Measurements from ENCODE around the gene CBR1. TPM values are rescaled to one million over a fixed set of nuclear protein-coding genes. Genes with fewer than 3 reads are reported as not detected.
"Not testable (repeated sequence)": the region's sequence is repeated elsewhere in the genome, so short reads cannot be mapped to it uniquely, and the experiment has no call there.

CBR1 gene
- total and polyA plus RNA-seq, 9 of the 15 experiments (the other 6 are each of a cell fraction or from before 2014, with no cell fraction given), result 2.5 to 33.8 (median 15.1) TPM

GRCh38 chr21:36073181-36073580 lies 3.4 kb downstream of the CBR1 start:
- TF ChIP-seq SFPQ (IDR thresholded peaks at IDR 0.05; ENCODE audit: low read depth, low read length) (no peak), ZFX (CRISPR knock-in tag; IDR thresholded peaks at IDR 0.05) (0 out of 2 replicates have a peak, but pooled peaks have one; percentile 13)
- Histone ChIP-seq H3K9ac (ENCODE audit: insufficient read depth in 1 of 2, low read depth in 2 of 2, low read length in 2 of 2) (no peak overlapping the region), H3K4me1 (replicated peaks in 1 of 2; ENCODE audit: control insufficient read depth in 2 of 2, insufficient read depth in 2 of 2, low read length in 2 of 2) (peaks cover 9 to 16% of the 10 kb centered on the region in 2 experiments), H3K27ac (ENCODE audit: extremely low read depth, low read depth, low read length) (no peak overlapping the region), H2AFZ (ENCODE audit: low read depth, low read length) (0 out of 2 replicates have a peak overlapping the region, but pooled peaks have one; percentile 10), H4K20me1 (replicated peaks; ENCODE audit: control insufficient read depth, insufficient read depth, low read length) (no peaks in the 10 kb centered on the region), H3K9me1 (ENCODE audit: control insufficient read depth, insufficient read depth, low read length) (no peaks in the 10 kb centered on the region), H3K4me2 (ENCODE audit: insufficient read depth, low read length) (no peak overlapping the region), H3K9me3 (replicated peaks; ENCODE audit: control insufficient read depth, insufficient read depth, low read depth, low read length) (peaks cover 11% of the 10 kb centered on the region), H3K79me2 (ENCODE audit: control insufficient read depth, insufficient read depth, low read length) (no peaks in the 10 kb centered on the region), H3K4me3 (no peak overlapping the region), H3K27me3 (ENCODE audit: control insufficient read depth in 2 of 2, insufficient read depth in 2 of 2, low read length in 2 of 2) (no peaks in the 10 kb centered on the region), H3K36me3 (ENCODE audit: control insufficient read depth, insufficient read depth, low read length) (0 out of 3 replicates have a peak, but pooled peaks cover 2% of the 10 kb centered on the region)
- no peak for DNase-seq (ENCODE audit: extremely low read depth in 1 of 4, low spot score in 3 of 4)
- no peak for ATAC-seq
- ChIA-PET POLR2A (interaction anchor here (0.9 to 1.6 kb wide), 2 partner anchors 12 to 13 kb away, joined by 3 to 5 read pairs; partner anchors contain the start of gene SETD4), CTCF (ENCODE audit: low intra/inter-chr PET ratio) (no interaction called here)
- no TSS peak for BruUV-seq (replicated peaks)
- FAIRE-seq, result no peak
- in situ Hi-C loops (cut with MboI) (no loop called here), intact Hi-C loops (cut with micrococcal nuclease) (no loop called here)
- 5% methylated on average over 3 of the region's 3 CpGs for WGBS (ENCODE audit: insufficient coverage, low coverage, missing lambda C conversion rate)

DNA sequence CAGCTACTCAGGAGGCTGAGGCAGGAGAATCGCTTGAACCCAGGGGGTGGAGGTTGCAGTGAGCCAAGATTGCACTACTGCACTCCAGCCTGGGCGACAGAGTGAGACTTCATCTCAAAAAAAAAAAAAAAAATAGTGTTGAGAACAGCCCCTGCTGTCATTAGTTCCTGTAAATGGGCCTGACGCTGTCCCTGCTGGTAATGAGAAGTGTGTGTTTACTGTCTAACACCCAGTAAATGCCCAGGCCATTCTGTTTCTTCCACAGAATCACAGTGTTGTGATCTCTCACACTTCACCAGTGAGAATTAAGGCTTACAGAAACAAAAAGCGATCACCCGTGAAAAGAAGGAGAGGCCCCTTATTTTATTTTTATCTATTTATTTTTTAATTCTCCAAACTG lies 4.1 kb downstream of the CBR1 start:
- 49% methylated on average over 5 of the region's 5 CpGs for WGBS (ENCODE audit: insufficient coverage, low coverage, missing lambda C conversion rate)
- peaks cover 12 to 21% of the 10 kb centered on the region in 2 experiments for H3K4me1 ChIP-seq (replicated peaks in 1 of 2; ENCODE audit: control insufficient read depth in 2 of 2, insufficient read depth in 2 of 2, low read length in 2 of 2)
- H3K9me3 ChIP-seq (replicated peaks; ENCODE audit: control insufficient read depth, insufficient read depth, low read depth, low read length); H3K36me3 ChIP-seq (ENCODE audit: control insufficient read depth, insufficient read depth, low read length); BruUV-seq (replicated peaks); H2AFZ ChIP-seq (ENCODE audit: low read depth, low read length); FAIRE-seq; in situ Hi-C loops (cut with MboI); H3K9ac ChIP-seq (ENCODE audit: insufficient read depth in 1 of 2, low read depth in 2 of 2, low read length in 2 of 2); H4K20me1 ChIP-seq (replicated peaks; ENCODE audit: control insufficient read depth, insufficient read depth, low read length); DNase-seq (ENCODE audit: extremely low read depth in 1 of 4, low spot score in 3 of 4); H3K9me1 ChIP-seq (ENCODE audit: control insufficient read depth, insufficient read depth, low read length); H3K27me3 ChIP-seq (ENCODE audit: control insufficient read depth in 2 of 2, insufficient read depth in 2 of 2, low read length in 2 of 2); H3K27ac ChIP-seq (ENCODE audit: extremely low read depth, low read depth, low read length); H3K4me3 ChIP-seq; CTCF ChIA-PET (ENCODE audit: low intra/inter-chr PET ratio); intact Hi-C loops (cut with micrococcal nuclease); H3K4me2 ChIP-seq (ENCODE audit: insufficient read depth, low read length); H3K79me2 ChIP-seq (ENCODE audit: control insufficient read depth, insufficient read depth, low read length); ATAC-seq: not testable (repeated sequence)
- POLR2A ChIA-PET, result interaction anchor here (0.9 to 1.6 kb wide), 2 partner anchors 11 to 13 kb away, joined by 3 to 5 read pairs; partner anchors contain the start of gene SETD4

All from K562 (cell line).